Choroid plexus epithelial cell (primary cell): Measurements from ENCODE around the gene GRXCR1.

Experiments
- DNase-seq: peaks from one replicate; pipeline ENCODE4 v3.0.0-alpha.2; 2010; ENCODE audit warnings: low read depth
- H3K4me3 ChIP-seq: 2 replicates; pipeline ENCODE4 v1.5.1; 2011; ENCODE audit warnings: low read depth, mild to moderate bottlenecking, control low read depth, low read length, moderate library complexity
- TF ChIP-seq, protein P1 (sequence below): conservative IDR thresholded peaks from 2 replicates; pipeline ENCODE4 v1.5.1; 2011; ENCODE audit warnings: low read depth, mild to moderate bottlenecking, control low read depth, inconsistent platforms, low read length, moderate library complexity

The GRXCR1 gene

DNA sequence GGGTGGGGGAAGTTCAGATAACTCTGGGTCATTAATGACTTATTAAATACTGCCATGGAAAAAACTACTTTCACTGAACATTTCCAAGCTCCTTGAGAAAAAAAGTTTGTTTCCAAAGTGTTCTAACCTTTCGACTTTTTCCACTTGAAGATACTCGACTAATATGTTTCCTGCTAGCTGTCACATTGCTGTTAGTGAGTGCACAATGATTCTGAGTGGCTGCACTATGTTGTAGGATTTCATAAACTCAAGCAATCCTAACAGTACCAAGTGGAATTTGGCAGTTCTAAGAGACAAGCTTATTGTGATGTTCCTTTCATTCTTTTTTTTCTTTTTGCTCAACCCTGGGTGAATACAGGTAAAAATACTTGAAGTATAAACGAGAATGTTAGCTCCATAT lies 33.4 kb downstream of the GRXCR1 start:
- no peak overlapping the region for H3K4me3 ChIP-seq
- DNase-seq = no peak
- TF ChIP-seq, protein P1, sequence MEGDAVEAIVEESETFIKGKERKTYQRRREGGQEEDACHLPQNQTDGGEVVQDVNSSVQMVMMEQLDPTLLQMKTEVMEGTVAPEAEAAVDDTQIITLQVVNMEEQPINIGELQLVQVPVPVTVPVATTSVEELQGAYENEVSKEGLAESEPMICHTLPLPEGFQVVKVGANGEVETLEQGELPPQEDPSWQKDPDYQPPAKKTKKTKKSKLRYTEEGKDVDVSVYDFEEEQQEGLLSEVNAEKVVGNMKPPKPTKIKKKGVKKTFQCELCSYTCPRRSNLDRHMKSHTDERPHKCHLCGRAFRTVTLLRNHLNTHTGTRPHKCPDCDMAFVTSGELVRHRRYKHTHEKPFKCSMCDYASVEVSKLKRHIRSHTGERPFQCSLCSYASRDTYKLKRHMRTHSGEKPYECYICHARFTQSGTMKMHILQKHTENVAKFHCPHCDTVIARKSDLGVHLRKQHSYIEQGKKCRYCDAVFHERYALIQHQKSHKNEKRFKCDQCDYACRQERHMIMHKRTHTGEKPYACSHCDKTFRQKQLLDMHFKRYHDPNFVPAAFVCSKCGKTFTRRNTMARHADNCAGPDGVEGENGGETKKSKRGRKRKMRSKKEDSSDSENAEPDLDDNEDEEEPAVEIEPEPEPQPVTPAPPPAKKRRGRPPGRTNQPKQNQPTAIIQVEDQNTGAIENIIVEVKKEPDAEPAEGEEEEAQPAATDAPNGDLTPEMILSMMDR = no peak

DNA sequence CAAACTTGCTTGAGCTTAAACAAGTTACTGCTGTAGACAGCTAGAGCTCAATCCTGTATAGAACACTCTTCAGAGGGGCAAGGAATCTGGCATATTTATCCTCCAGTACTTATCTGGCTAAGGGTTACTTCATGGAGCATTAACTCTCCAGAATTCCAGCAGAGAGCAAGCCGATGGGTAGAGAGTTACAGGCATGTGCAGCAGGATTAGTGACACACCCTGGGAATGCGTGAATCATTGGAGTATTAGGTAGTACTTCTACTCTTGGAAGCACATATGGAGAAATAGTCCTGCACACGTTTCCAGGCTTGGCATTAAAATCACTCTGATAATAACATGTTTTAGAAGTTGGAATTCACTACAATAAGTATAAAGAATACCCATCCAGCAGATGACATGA lies 35.4 kb downstream of the GRXCR1 start:
- TF ChIP-seq, protein P1 = no peak
- DNase-seq = no peak
- no peak overlapping the region for H3K4me3 ChIP-seq

DNA sequence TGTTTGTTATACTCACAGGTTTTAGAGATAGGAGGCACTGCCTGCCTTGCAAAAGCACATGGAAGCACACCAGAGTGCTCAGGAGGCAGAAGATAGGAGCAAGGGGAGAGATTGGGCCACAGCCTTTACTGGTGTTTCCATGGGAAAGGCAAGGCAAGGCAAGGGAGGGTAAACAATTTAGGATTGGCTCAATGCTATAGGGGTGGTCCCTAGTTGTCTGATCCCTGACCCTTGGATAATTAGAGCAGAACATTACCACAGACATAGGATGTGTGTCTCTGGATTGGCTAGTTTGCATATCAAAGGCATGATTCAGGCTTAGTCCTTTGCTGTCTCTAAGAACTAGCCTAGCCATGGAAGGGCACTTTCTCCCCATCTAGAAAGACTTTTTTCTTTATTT lies 36.1 kb downstream of the GRXCR1 start:
- TF ChIP-seq, protein P1 = no peak
- no peak for DNase-seq
- H3K4me3 ChIP-seq = no peak overlapping the region

DNA sequence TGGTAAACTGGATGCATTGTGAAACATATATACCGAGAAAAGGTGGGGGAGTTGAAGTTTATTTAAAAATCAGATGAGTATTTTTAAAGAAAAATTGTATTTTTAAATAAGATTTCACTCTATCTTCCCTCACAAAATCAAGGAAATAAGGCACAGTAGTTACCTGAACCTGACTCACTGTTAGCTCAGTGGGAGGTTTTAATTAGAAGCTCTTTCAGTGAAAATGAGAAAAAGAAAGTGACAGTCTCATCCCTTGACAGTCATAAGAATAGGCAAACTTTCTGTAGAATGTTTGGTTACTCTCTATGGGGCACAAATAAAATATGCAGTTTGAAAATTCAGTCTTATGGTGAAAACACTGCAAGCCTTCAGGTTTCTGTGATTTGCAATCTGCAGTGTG lies 49.7 kb downstream of the GRXCR1 start:
- no peak for DNase-seq
- H3K4me3 ChIP-seq = no peak overlapping the region
- TF ChIP-seq, protein P1 = no peak

DNA sequence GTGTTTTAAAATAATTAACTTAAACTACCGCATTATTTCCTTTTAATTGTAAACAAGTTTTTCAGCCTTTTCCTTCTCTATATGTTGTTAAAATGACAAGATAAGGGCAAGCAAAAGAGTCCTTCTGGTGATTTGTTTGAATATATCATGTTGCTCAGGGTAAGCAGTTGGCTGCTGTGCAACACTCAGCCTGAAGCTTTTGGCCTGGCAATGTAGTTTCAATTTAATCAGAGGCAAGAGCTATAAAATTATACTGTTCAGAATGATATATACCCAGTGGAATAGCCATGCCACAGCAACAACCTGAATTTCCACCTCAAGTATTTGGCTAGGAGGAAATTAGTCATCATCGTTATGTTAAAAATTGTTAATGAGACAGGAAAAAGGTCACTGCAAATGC lies 53.4 kb downstream of the GRXCR1 start:
- DNase-seq = no peak
- TF ChIP-seq, protein P1 = no peak
- no peak overlapping the region for H3K4me3 ChIP-seq

DNA sequence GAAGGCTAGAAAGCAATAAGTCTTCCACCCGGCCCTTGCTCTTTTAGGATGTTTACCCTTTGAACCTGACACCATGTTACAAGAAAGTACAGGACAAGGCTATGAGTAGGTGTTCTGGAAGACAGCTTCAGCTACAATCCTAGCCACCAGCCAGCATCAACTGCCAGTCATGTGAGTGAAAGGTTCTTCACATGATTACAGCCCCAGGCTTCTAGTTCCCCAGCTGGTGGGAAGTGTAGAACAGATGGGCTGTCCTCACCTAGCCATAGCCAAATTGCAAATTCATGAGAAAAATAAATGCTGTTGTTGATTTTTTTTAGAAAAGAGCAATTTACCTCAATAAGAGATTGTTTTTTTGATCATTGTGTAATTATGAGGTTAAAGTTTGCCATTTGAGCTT lies 60.8 kb downstream of the GRXCR1 start:
- no peak for DNase-seq
- no peak overlapping the region for H3K4me3 ChIP-seq
- TF ChIP-seq, protein P1 = no peak

DNA sequence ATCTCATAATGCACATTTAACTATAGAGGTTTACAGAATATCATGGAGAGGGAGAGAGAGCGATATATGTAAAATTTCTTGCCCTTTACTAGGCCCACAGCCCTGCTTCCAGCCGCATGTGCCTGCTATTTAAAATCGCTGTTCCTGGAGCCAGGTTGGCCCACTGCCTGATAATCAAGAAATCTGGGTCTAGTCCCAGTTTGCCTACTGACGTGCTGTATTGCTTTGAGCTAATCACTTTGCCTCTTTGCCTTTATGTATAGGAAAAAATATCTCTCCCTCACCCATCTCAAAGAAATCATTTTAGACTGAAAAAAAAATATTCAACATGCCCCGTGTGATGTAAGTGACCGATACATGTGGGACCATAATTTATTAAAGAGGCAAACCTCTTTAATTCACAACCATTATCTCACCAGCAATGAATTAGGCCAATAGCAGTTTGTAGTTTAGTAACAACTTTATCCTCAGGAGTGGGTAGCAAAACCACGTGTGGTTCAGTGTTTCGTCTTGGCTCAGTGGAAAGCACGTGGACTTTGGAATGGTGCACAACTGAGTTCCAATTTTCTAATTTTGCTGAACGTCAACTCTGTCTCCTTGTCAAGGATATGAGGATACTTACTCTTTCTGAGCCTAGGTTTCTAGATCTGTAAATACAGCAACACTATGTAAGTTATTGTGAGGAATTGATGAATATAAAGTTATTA lies 62.6 kb downstream of the GRXCR1 start:
- DNase-seq = no peak
- H3K4me3 ChIP-seq = no peak overlapping the region
- TF ChIP-seq, protein P1 = no peak
